Measurements from ENCODE around the gene GTF3C4. TPM values are rescaled to one million over a fixed set of nuclear protein-coding genes. Genes with fewer than 3 reads are reported as not detected.
"Not testable (repeated sequence)": the region's sequence is repeated elsewhere in the genome, so short reads cannot be mapped to it uniquely, and the experiment has no call there.

Gene GTF3C4
- total RNA-seq, 2 donors from 2014 or later, result 17.3 to 17.9 TPM

- no peaks in the 10 kb centered on the region for H3K9me3 ChIP-seq (ENCODE audit: control insufficient read depth, low read length, poor library complexity, severe bottlenecking)
- Mint-ChIP-seq H3K4me3 (no peak overlapping the region), H3K4me1 (peaks cover 3% of the 10 kb centered on the region), H3K27ac (no peak overlapping the region), H3K27me3 (no peaks in the 10 kb centered on the region), H3K36me3 (ENCODE audit: low read depth) (peaks cover 3% of the 10 kb centered on the region)
- no peak for ATAC-seq
- DNase-seq, result no peak
Measured at GRCh38 chr9:132690696-132691095, 20.4 kb downstream of the GTF3C4 start.

GRCh38 chr9:132694144-132694543 is 23.9 kb downstream of the GTF3C4 start:
- H3K9me3 ChIP-seq (ENCODE audit: control insufficient read depth, low read length, poor library complexity, severe bottlenecking), result peaks cover 3% of the 10 kb centered on the region
- Mint-ChIP-seq H3K27ac (no peak overlapping the region), H3K4me3 (no peak overlapping the region), H3K4me1 (no peaks in the 10 kb centered on the region), H3K36me3 (ENCODE audit: low read depth) (no peaks in the 10 kb centered on the region), H3K27me3 (no peaks in the 10 kb centered on the region)
- ATAC-seq (peak; percentile 82), DNase-seq (no peak)

DNA sequence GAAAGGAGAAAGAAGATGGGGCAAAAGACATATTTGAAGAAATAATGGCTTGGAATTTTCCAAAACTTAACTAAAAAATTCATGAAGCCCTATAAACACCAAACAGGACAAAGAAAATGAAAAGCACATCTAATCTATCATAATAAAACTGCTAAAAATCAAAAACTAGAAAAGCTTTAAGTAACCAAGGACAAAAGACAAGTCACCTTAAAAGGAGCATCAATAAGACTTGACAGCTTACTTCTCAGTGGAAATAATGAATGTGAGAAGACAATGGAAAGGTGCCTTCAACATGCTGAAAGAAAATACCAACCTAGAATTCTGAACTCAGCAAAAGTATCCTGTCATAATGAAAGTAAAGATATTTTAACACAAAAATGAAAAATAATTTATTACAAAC is 27.0 kb downstream of the GTF3C4 start:
- ATAC-seq (no peak), DNase-seq (no peak)
- Mint-ChIP-seq H3K4me3 (no peak overlapping the region), H3K36me3 (ENCODE audit: low read depth) (no peaks in the 10 kb centered on the region), H3K4me1 (no peaks in the 10 kb centered on the region), H3K27ac (no peak overlapping the region), H3K27me3 (no peaks in the 10 kb centered on the region)
- peaks cover 3% of the 10 kb centered on the region for H3K9me3 ChIP-seq (ENCODE audit: control insufficient read depth, low read length, poor library complexity, severe bottlenecking)

DNA sequence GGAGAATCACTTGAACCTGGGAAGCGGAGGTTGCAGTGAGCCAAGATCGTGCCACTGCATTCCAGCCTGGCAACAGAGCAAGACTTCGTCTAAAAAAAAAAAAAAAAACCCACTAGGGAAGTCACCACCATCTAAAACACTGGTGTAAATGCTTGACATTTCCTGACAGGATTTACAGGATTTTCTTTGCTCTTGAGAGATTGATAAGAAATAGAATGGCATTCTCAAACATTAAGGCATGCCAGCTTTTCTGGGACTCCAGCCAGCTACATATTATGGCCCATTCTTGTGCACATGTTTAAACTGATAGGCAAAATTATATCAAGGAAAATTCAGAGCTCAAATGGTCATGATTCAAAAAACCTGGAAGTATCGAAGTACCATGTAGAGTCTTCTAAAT is 28.7 kb downstream of the GTF3C4 start:
- H3K4me1 Mint-ChIP-seq, result no peaks in the 10 kb centered on the region
- peaks cover 6% of the 10 kb centered on the region for H3K27me3 Mint-ChIP-seq
- H3K9me3 ChIP-seq (ENCODE audit: control insufficient read depth, low read length, poor library complexity, severe bottlenecking), result peaks cover 3% of the 10 kb centered on the region
- no peak for DNase-seq
- H3K4me3 Mint-ChIP-seq, result no peak overlapping the region
- H3K27ac Mint-ChIP-seq, result no peak overlapping the region
- no peaks in the 10 kb centered on the region for H3K36me3 Mint-ChIP-seq (ENCODE audit: low read depth)
- no peak for ATAC-seq

DNA sequence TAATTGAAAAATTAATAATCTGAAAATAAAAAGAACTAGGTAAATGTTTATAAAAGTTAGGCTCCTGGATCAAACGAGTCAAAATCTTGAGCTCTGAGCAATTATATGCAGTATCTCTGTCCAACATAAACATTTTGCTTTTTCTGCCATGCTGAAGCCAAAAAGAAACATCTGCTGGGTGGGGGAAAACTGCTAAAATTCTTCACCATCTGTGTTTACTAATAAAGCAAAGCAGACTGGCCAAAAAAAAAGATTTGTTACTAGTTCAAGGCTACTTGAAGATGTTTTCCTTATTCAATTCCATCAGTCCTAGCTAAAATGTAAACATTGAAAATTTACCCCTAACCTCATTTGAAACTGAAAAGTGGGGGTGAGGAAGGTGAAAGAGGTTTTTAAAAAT is 29.7 kb downstream of the GTF3C4 start:
- H3K27me3 Mint-ChIP-seq, result peaks cover 10% of the 10 kb centered on the region
- no peaks in the 10 kb centered on the region for H3K36me3 Mint-ChIP-seq (ENCODE audit: low read depth)
- no peak for DNase-seq
- no peak overlapping the region for H3K27ac Mint-ChIP-seq
- no peak for ATAC-seq
- H3K4me3 Mint-ChIP-seq, result no peak overlapping the region
- no peaks in the 10 kb centered on the region for H3K4me1 Mint-ChIP-seq
- peaks cover 3% of the 10 kb centered on the region for H3K9me3 ChIP-seq (ENCODE audit: control insufficient read depth, low read length, poor library complexity, severe bottlenecking)

GRCh38 chr9:132702254-132702653 is 32.0 kb downstream of the GTF3C4 start:
- no peak overlapping the region for H3K27ac Mint-ChIP-seq
- H3K36me3 Mint-ChIP-seq (ENCODE audit: low read depth), result no peaks in the 10 kb centered on the region
- H3K4me1 Mint-ChIP-seq, result no peaks in the 10 kb centered on the region
- no peak overlapping the region for H3K4me3 Mint-ChIP-seq
- peaks cover 24% of the 10 kb centered on the region for H3K27me3 Mint-ChIP-seq
- ATAC-seq, result no peak
- peaks cover 3% of the 10 kb centered on the region for H3K9me3 ChIP-seq (ENCODE audit: control insufficient read depth, low read length, poor library complexity, severe bottlenecking)
- no peak for DNase-seq

- Mint-ChIP-seq H3K4me1 (no peaks in the 10 kb centered on the region), H3K27ac (no peak overlapping the region)
- DNase-seq, result no peak
Measured at GRCh38 chr9:132703336-132703735, 33.1 kb downstream of the GTF3C4 start.

GRCh38 chr9:132708239-132708638 is 38.0 kb downstream of the GTF3C4 start:
- H3K27ac Mint-ChIP-seq, result no peak overlapping the region
- no peaks in the 10 kb centered on the region for H3K36me3 Mint-ChIP-seq (ENCODE audit: low read depth)
- no peaks in the 10 kb centered on the region for H3K9me3 ChIP-seq (ENCODE audit: control insufficient read depth, low read length, poor library complexity, severe bottlenecking)
- H3K4me1 Mint-ChIP-seq, result no peaks in the 10 kb centered on the region
- H3K27me3 Mint-ChIP-seq, result peaks cover 43% of the 10 kb centered on the region
- H3K4me3 Mint-ChIP-seq, result no peak overlapping the region
- DNase-seq (no peak), ATAC-seq (no peak)

More at GRCh38 chr9:132703336-132703735, 33.1 kb downstream of the GTF3C4 start:
- no peak for ATAC-seq
- H3K4me3 Mint-ChIP-seq, result no peak overlapping the region
- H3K9me3 ChIP-seq (ENCODE audit: control insufficient read depth, low read length, poor library complexity, severe bottlenecking), result no peaks in the 10 kb centered on the region
- H3K27me3 Mint-ChIP-seq, result peaks cover 24% of the 10 kb centered on the region
- no peaks in the 10 kb centered on the region for H3K36me3 Mint-ChIP-seq (ENCODE audit: low read depth)

- Mint-ChIP-seq H3K36me3 (ENCODE audit: low read depth) (no peaks in the 10 kb centered on the region), H3K27me3 (peaks cover 44% of the 10 kb centered on the region), H3K4me1 (no peaks in the 10 kb centered on the region), H3K27ac (no peak overlapping the region), H3K4me3 (no peak overlapping the region)
- no peaks in the 10 kb centered on the region for H3K9me3 ChIP-seq (ENCODE audit: control insufficient read depth, low read length, poor library complexity, severe bottlenecking)
- ATAC-seq (no peak), DNase-seq (no peak)
Measured at GRCh38 chr9:132708769-132709430, 38.6 kb downstream of the GTF3C4 start.

DNA sequence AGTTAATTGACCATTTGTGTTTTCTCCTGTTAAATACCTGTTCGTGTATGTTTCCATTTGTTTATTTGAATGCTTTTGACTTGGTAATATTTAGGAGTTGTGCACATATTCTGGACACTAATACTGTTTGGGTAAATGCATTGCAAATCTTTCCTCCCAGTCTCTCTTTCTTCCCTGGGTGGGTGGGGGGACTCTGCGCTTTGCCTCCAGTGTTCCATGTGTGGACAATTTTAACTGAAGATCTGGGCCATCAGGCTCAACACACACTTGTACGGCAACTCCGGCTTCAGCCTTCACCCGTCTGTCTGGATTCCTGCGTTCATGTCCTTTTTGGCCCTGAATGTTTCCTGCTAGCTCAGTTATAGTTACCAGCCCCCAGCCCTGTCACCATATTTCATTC is 40.1 kb downstream of the GTF3C4 start:
- H3K9me3 ChIP-seq (ENCODE audit: control insufficient read depth, low read length, poor library complexity, severe bottlenecking), result no peaks in the 10 kb centered on the region
- DNase-seq, result no peak
- no peaks in the 10 kb centered on the region for H3K36me3 Mint-ChIP-seq (ENCODE audit: low read depth)
- no peaks in the 10 kb centered on the region for H3K4me1 Mint-ChIP-seq
- ATAC-seq, result no peak
- no peak overlapping the region for H3K27ac Mint-ChIP-seq
- H3K27me3 Mint-ChIP-seq, result peaks cover 39% of the 10 kb centered on the region
- H3K4me3 Mint-ChIP-seq, result no peak overlapping the region

- H3K27ac Mint-ChIP-seq; DNase-seq; ATAC-seq; H3K36me3 Mint-ChIP-seq (ENCODE audit: low read depth); H3K4me3 Mint-ChIP-seq; H3K9me3 ChIP-seq (ENCODE audit: control insufficient read depth, low read length, poor library complexity, severe bottlenecking); H3K4me1 Mint-ChIP-seq: not testable (repeated sequence)
- peaks cover 36% of the 10 kb centered on the region for H3K27me3 Mint-ChIP-seq
Measured at GRCh38 chr9:132711152-132711551, 40.9 kb downstream of the GTF3C4 start.

GRCh38 chr9:132711846-132712245 is 41.6 kb downstream of the GTF3C4 start:
- DNase-seq (no peak), ATAC-seq (no peak)
- Mint-ChIP-seq H3K4me3 (no peak overlapping the region), H3K4me1 (no peaks in the 10 kb centered on the region), H3K27me3 (peaks cover 31% of the 10 kb centered on the region), H3K36me3 (ENCODE audit: low read depth) (no peaks in the 10 kb centered on the region), H3K27ac (no peak overlapping the region)
- no peaks in the 10 kb centered on the region for H3K9me3 ChIP-seq (ENCODE audit: control insufficient read depth, low read length, poor library complexity, severe bottlenecking)

DNA sequence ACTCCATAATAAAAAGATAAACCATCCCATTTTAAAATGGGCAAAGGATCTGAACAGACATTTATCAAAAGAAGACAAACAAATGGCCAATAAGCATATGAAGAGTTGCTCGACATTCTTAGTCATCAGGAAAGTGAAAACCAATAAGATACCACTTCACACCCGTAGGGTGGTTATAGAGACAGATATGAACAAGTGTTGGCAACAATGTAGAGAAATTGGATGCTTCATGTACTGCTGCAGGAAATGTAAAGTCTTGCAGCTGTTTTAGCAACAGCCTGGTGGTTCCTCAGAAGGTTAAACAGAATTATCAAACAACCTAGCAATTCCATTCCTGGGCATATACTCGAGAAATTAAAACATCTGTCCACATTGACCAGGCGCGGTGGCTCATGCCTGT is 42.5 kb downstream of the GTF3C4 start:
- H3K4me3 Mint-ChIP-seq, result no peak overlapping the region
- ATAC-seq (no peak), DNase-seq (no peak)
- H3K27me3 Mint-ChIP-seq, result peaks cover 35% of the 10 kb centered on the region
- H3K36me3 Mint-ChIP-seq (ENCODE audit: low read depth), result no peaks in the 10 kb centered on the region
- H3K9me3 ChIP-seq (ENCODE audit: control insufficient read depth, low read length, poor library complexity, severe bottlenecking), result no peaks in the 10 kb centered on the region
- no peaks in the 10 kb centered on the region for H3K4me1 Mint-ChIP-seq
- H3K27ac Mint-ChIP-seq, result no peak overlapping the region

GRCh38 chr9:132716007-132716406 is 45.7 kb downstream of the GTF3C4 start:
- Mint-ChIP-seq H3K27ac (no peak overlapping the region), H3K27me3 (peaks cover 36% of the 10 kb centered on the region), H3K4me3 (no peak overlapping the region), H3K36me3 (ENCODE audit: low read depth) (peaks cover 2% of the 10 kb centered on the region), H3K4me1 (peaks cover 7% of the 10 kb centered on the region)
- H3K9me3 ChIP-seq (ENCODE audit: control insufficient read depth, low read length, poor library complexity, severe bottlenecking), result no peaks in the 10 kb centered on the region
- DNase-seq, result no peak
- ATAC-seq, result no peak

Measured in T-helper 17 cell (primary cell).